Fibroblast of skin of left biceps (primary cell): Measurements from ENCODE around the gene KCNE4.

Experiments
- DNase-seq, 2 experiments: peaks; one replicate each; pipeline ENCODE4 v3.0.0-alpha.2; 2013; ENCODE audit warnings: low read depth in 2 of 2

KCNE4 gene

GRCh38 chr2:223040527-223040926 lies 11.5 kb upstream of the KCNE4 start:
- no peak for DNase-seq

GRCh38 chr2:223041527-223042109 lies 10.4 kb upstream of the KCNE4 start:
- DNase-seq: peak; percentile 92 to 93

GRCh38 chr2:223042284-223042683 lies 9.7 kb upstream of the KCNE4 start:
- no peak for DNase-seq

GRCh38 chr2:223042704-223043118 lies 9.3 kb upstream of the KCNE4 start:
- DNase-seq: no peak

GRCh38 chr2:223043164-223043941 lies 8.6 kb upstream of the KCNE4 start:
- no peak for DNase-seq

- DNase-seq: no peak
Measured at GRCh38 chr2:223044092-223044836, 7.7 kb upstream of the KCNE4 start.

GRCh38 chr2:223044916-223045700 lies 6.9 kb upstream of the KCNE4 start:
- DNase-seq: no peak

GRCh38 chr2:223046470-223047040 lies 5.4 kb upstream of the KCNE4 start:
- no peak for DNase-seq

- peak; percentile 70 to 72 for DNase-seq
Measured at GRCh38 chr2:223047260-223047761, 4.7 kb upstream of the KCNE4 start.

- DNase-seq: no peak
Measured at GRCh38 chr2:223048519-223048918, 3.5 kb upstream of the KCNE4 start.

- no peak for DNase-seq
Measured at GRCh38 chr2:223049356-223049755, 2.6 kb upstream of the KCNE4 start.

GRCh38 chr2:223050188-223050587 lies 1.8 kb upstream of the KCNE4 start:
- DNase-seq: no peak

- no peak for DNase-seq
Measured at GRCh38 chr2:223050900-223051504, 988 bp upstream of the KCNE4 start.

GRCh38 chr2:223052548-223053483 lies 826 bp downstream of the KCNE4 start:
- DNase-seq: no peak

- no peak for DNase-seq
Measured at GRCh38 chr2:223053484-223054192, 1.6 kb downstream of the KCNE4 start.

- peak; percentile 70 to 73 for DNase-seq
Measured at GRCh38 chr2:223054193-223054781, 2.3 kb downstream of the KCNE4 start.

GRCh38 chr2:223055140-223055539 lies 3.1 kb downstream of the KCNE4 start:
- DNase-seq: no peak

GRCh38 chr2:223055836-223056235 lies 3.8 kb downstream of the KCNE4 start:
- DNase-seq: no peak
